ENCODE measurements around the gene OR51A7. TPM values are rescaled to one million over a fixed set of nuclear protein-coding genes. Genes with fewer than 3 reads are reported as not detected.

Gene OR51A7
- total RNA-seq, 1 experiment from 2014 or later, result not detected

GRCh38 chr11:4865855-4866254, 37.7 kb upstream of the OR51A7 start:
- DNase-seq (ENCODE audit: low spot score), result no peak
- POLR2A ChIA-PET, result no interaction called here
- ATAC-seq, result no peak
- CTCF ChIA-PET, result no interaction called here
- Mint-ChIP-seq H3K27ac (no peak overlapping the region), H3K27me3 (ENCODE audit: low read depth) (peaks cover 5% of the 10 kb centered on the region), H3K9me3 (peaks cover 9% of the 10 kb centered on the region; the same call in 1 of the 2 replicates), H3K36me3 (peaks cover 5% of the 10 kb centered on the region; the same call in 1 of the 2 replicates), H3K4me1 (peaks cover 33% of the 10 kb centered on the region), H3K4me3 (no peak overlapping the region)
- TF ChIP-seq ZBTB43 (CRISPR knock-in tag; IDR thresholded peaks at IDR 0.05), result no peak
- no peak for TF ChIP-seq ATF3 (CRISPR knock-in tag; conservative IDR thresholded peaks at IDR 0.05)
- no peak for TF ChIP-seq RELA (CRISPR knock-in tag; IDR thresholded peaks at IDR 0.05; ENCODE audit: borderline replicate concordance)

- Mint-ChIP-seq H3K36me3 (no peaks in the 10 kb centered on the region), H3K4me1 (no peaks in the 10 kb centered on the region), H3K27me3 (ENCODE audit: low read depth) (no peaks in the 10 kb centered on the region; the same call in none of the 2 replicates), H3K27ac (no peak overlapping the region), H3K9me3 (no peaks in the 10 kb centered on the region), H3K4me3 (no peak overlapping the region)
- ChIA-PET POLR2A (no interaction called here), CTCF (no interaction called here)
- TF ChIP-seq ZMAT4 (CRISPR knock-in tag; IDR thresholded peaks at IDR 0.05) (no peak), HMGA2 (CRISPR knock-in tag; IDR thresholded peaks at IDR 0.05) (no peak), ATF1 (CRISPR knock-in tag; IDR thresholded peaks at IDR 0.05) (no peak), ARID4B (CRISPR knock-in tag; IDR thresholded peaks at IDR 0.05; ENCODE audit: borderline replicate concordance) (no peak), IRF1 (CRISPR knock-in tag; IDR thresholded peaks at IDR 0.05) (no peak), PRRX2 (CRISPR knock-in tag; IDR thresholded peaks at IDR 0.05) (no peak), ZNF281 (CRISPR knock-in tag; IDR thresholded peaks at IDR 0.05) (no peak), GABPB1 (CRISPR knock-in tag; IDR thresholded peaks at IDR 0.05) (no peak), HMGXB4 (CRISPR knock-in tag; IDR thresholded peaks at IDR 0.05) (no peak), FOXP4 (CRISPR knock-in tag; IDR thresholded peaks at IDR 0.05) (no peak), ATF6 (CRISPR knock-in tag; IDR thresholded peaks at IDR 0.05) (no peak)
- ATAC-seq (no peak), DNase-seq (ENCODE audit: low spot score) (no peak)
Observed at GRCh38 chr11:4881188-4881587, 22.4 kb upstream of the OR51A7 start.
